ES-I3 (cell line): Measurements from ENCODE around the gene LBH.

ENCODE experiments used
- H3K36me3 ChIP-seq: 2 replicates; pipeline ENCODE4 v1.6.1; 2013; ENCODE audit warnings: mild to moderate bottlenecking, low read length, control low read depth, moderate library complexity; ENCODE audit not compliant: insufficient read depth
- H3K4me1 ChIP-seq: 2 replicates; pipeline ENCODE4 v1.6.1; 2013; ENCODE audit warnings: mild to moderate bottlenecking, control low read depth, low read length; ENCODE audit not compliant: insufficient read depth
- H3K9ac ChIP-seq: 2 replicates; pipeline ENCODE4 v1.6.1; 2013; ENCODE audit warnings: low read depth, mild to moderate bottlenecking, low read length, moderate library complexity
- H3K9me3 ChIP-seq: 2 replicates; pipeline ENCODE4 v1.6.1; 2013; ENCODE audit warnings: mild to moderate bottlenecking, low read length, moderate library complexity; ENCODE audit not compliant: control insufficient read depth, insufficient read depth

Gene LBH

GRCh38 chr2:30205456-30205855 is 25.9 kb upstream of the LBH start:
- Histone ChIP-seq H3K9ac (no peak overlapping the region), H3K4me1 (peaks cover 5% of the 10 kb centered on the region), H3K36me3 (no peaks in the 10 kb centered on the region)

GRCh38 chr2:30206461-30207430 is 24.6 kb upstream of the LBH start:
- no peak overlapping the region for H3K9ac ChIP-seq
- no peaks in the 10 kb centered on the region for H3K36me3 ChIP-seq

More at GRCh38 chr2:30205456-30205855, 25.9 kb upstream of the LBH start:
- H3K9me3 ChIP-seq, result no peaks in the 10 kb centered on the region

GRCh38 chr2:30208453-30208852 is 22.9 kb upstream of the LBH start:
- peaks cover 5% of the 10 kb centered on the region for H3K4me1 ChIP-seq
- no peaks in the 10 kb centered on the region for H3K36me3 ChIP-seq
- no peak overlapping the region for H3K9ac ChIP-seq
- H3K9me3 ChIP-seq, result no peaks in the 10 kb centered on the region

More at GRCh38 chr2:30206461-30207430, 24.6 kb upstream of the LBH start:
- peaks cover 5% of the 10 kb centered on the region for H3K4me1 ChIP-seq
- no peaks in the 10 kb centered on the region for H3K9me3 ChIP-seq

GRCh38 chr2:30209227-30209626 is 22.1 kb upstream of the LBH start:
- no peak overlapping the region for H3K9ac ChIP-seq
- no peaks in the 10 kb centered on the region for H3K9me3 ChIP-seq
- peaks cover 5% of the 10 kb centered on the region for H3K4me1 ChIP-seq
- H3K36me3 ChIP-seq, result no peaks in the 10 kb centered on the region

GRCh38 chr2:30213326-30213725 is 18.0 kb upstream of the LBH start:
- Histone ChIP-seq H3K4me1 (peaks cover 15% of the 10 kb centered on the region), H3K9me3 (no peaks in the 10 kb centered on the region), H3K9ac (no peak overlapping the region), H3K36me3 (no peaks in the 10 kb centered on the region)

- H3K9ac ChIP-seq, result no peak overlapping the region
- H3K4me1 ChIP-seq, result peaks cover 16% of the 10 kb centered on the region
- no peaks in the 10 kb centered on the region for H3K36me3 ChIP-seq
- no peaks in the 10 kb centered on the region for H3K9me3 ChIP-seq
These were observed 17.3 kb upstream of the LBH start for GRCh38 chr2:30213907-30214463.

GRCh38 chr2:30216157-30216556 is 15.2 kb upstream of the LBH start:
- H3K9me3 ChIP-seq, result no peaks in the 10 kb centered on the region
- H3K9ac ChIP-seq, result no peak overlapping the region
- no peaks in the 10 kb centered on the region for H3K36me3 ChIP-seq
- H3K4me1 ChIP-seq, result peaks cover 16% of the 10 kb centered on the region

- no peaks in the 10 kb centered on the region for H3K36me3 ChIP-seq
- H3K4me1 ChIP-seq, result peaks cover 16% of the 10 kb centered on the region
- H3K9me3 ChIP-seq, result no peaks in the 10 kb centered on the region
- no peak overlapping the region for H3K9ac ChIP-seq
These were observed 13.5 kb upstream of the LBH start for GRCh38 chr2:30217644-30218337.

- peaks cover 16% of the 10 kb centered on the region for H3K4me1 ChIP-seq
- no peaks in the 10 kb centered on the region for H3K36me3 ChIP-seq
- H3K9me3 ChIP-seq, result no peaks in the 10 kb centered on the region
- no peak overlapping the region for H3K9ac ChIP-seq
These were observed 13.0 kb upstream of the LBH start for GRCh38 chr2:30218338-30218713.

GRCh38 chr2:30218814-30219213 is 12.5 kb upstream of the LBH start:
- Histone ChIP-seq H3K36me3 (no peaks in the 10 kb centered on the region), H3K9me3 (no peaks in the 10 kb centered on the region), H3K9ac (no peak overlapping the region), H3K4me1 (peaks cover 16% of the 10 kb centered on the region)

- no peaks in the 10 kb centered on the region for H3K36me3 ChIP-seq
- no peak overlapping the region for H3K9ac ChIP-seq
- H3K9me3 ChIP-seq, result no peaks in the 10 kb centered on the region
- H3K4me1 ChIP-seq, result peaks cover 16% of the 10 kb centered on the region
These were observed 11.2 kb upstream of the LBH start for GRCh38 chr2:30219886-30220875.

- Histone ChIP-seq H3K4me1 (peaks cover 19% of the 10 kb centered on the region), H3K9ac (no peak overlapping the region), H3K9me3 (no peaks in the 10 kb centered on the region), H3K36me3 (no peaks in the 10 kb centered on the region)
These were observed 9.8 kb upstream of the LBH start for GRCh38 chr2:30221531-30221930.

GRCh38 chr2:30222031-30222430 is 9.3 kb upstream of the LBH start:
- Histone ChIP-seq H3K9me3 (no peaks in the 10 kb centered on the region), H3K4me1 (peaks cover 19% of the 10 kb centered on the region), H3K36me3 (no peaks in the 10 kb centered on the region), H3K9ac (no peak overlapping the region)
